GM18951 (cell line): Measurements from ENCODE around the gene PPIE.
"Not testable (repeated sequence)": the region's sequence is repeated elsewhere in the genome, so short reads cannot be mapped to it uniquely, and the experiment has no call there.

Experiments used
- POLR2A ChIP-seq: IDR thresholded peaks from 4 replicates; pipeline ENCODE4 v1.6.1; 2011; ENCODE audit warnings: mild to moderate bottlenecking; ENCODE audit not compliant: insufficient read length, insufficient read depth; ENCODE audit errors: extremely low read depth
- in situ Hi-C: fragments of 300-500 bp; cut with MboI; formaldehyde crosslinking; loops from one replicate; pipeline ENCODE4 v1.12.0; 2022; ENCODE audit warnings: low sequenced_read_pairs, mixed read lengths, inconsistent platforms; ENCODE audit not compliant: unreplicated experiment

Gene PPIE

DNA sequence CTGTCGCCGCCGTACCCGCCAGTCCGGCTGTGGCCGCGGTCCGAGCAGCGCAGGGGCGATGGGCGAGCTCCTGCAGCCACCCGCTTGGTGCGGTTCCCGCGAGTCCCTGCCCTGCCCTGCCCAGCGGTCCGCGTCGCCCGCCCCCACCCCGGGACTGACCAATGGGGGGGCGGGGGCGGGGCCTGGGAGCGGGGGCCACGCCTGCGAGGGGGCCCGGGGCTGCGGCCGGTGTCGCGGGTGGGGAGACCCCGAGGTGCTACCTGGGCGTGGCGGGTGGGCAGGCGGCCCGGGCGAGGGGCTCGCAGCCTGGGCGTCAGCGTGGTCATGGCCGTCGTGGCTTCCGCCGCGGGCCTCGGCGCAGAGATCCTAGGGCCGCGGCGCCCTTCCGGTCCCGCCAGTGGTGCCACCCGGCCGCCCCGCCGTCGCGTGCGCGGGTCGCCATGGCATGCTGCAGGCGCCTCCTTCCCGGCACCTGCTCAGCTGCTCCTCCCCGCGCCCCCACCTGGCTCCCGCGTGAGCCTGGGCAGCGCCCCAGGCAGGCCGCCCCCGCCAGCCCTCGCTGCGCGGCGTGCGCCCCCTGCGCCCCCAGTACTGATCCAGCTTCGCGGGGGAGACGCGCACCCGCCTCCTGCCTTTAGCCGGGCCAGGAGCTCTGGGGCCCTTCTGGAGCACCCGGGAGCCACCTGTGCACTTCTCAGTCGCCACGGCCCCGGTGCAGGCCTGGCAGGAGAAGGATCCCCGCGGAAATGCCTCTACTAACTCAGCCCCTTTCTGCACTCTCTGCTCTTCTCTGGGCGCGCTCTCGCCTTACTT is 50.3 kb downstream of the PPIE start, which contains the start of gene BMP8B:
Gene BMP8B, minus strand, starts transcription at position 108 of the 813 bp plus-strand sequence. CDS start 380 bp downstream, outside the sequence.
- TF ChIP-seq POLR2A = peak; percentile 51
- in situ Hi-C loops = no loop called here

GRCh38 chr1:39789571-39790110 is 51.0 kb downstream of the PPIE start:
- no peak for TF ChIP-seq POLR2A
- in situ Hi-C loops = no loop called here

DNA sequence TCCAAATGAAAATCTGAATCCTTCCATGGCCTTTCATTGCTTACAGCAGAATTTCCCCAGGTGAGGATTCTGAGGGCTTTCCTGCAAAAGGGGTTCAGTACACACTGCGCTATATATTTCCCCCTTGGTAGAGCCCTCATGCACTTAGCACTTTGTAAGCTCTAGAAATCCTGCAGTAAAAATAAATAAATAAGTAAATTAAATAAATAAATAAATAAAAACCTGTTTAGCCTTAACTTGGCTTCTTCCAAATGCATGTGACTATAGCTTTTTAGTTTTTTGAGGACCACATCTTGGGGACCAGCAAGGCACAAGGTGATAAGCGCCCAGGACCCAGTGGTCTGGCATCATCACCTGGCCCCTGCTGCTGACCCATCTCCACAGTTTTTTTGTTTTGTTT is 53.2 kb downstream of the PPIE start:
- in situ Hi-C loops = no loop called here
- TF ChIP-seq POLR2A = no peak

- no peak for TF ChIP-seq POLR2A
- in situ Hi-C loops = no loop called here
Measured at GRCh38 chr1:39795651-39796050, 57.0 kb downstream of the PPIE start.

DNA sequence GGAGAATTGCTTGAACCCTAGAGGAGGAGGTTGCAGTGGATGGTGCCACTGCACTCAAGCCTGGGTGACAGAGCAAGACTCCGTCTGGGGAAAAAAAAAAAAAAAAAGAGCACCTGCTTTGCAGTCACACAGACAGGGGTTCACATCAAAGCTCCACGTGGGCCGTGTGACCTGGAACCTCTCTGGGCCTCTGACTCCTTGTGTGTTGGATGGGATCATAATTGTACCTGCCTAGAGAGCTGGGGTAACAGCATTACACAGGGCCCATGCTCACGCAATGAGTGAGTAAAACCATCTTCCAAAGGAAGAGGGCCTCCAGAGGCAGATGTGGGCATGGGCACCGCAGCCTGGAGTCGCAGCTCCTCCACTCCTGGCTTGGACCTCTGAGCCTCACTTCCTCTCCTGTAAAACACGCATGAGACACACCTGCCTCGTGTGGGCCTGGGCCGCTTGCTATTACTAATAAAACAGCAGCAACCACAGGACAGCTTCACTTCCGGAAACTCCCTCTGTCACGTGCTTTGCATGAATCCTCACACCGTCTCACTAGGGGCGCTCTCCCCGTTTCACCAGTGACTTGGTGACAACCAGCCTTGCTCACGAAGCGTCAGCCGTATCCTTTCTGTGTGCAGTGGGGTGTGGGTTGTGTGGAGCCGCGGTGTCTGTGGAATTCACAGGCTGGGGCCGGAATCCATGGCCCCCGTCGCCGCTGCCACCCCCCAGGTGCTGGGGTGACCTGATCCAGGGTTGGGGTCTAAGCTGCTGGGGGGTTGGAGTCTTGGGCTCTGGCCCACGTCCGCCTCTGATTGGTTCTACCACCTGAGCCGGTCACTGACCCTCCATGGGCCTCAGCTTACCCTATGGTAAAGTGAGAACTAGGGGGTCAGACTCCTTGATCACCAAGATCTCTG is 60.4 kb downstream of the PPIE start:
- in situ Hi-C loops = not testable (repeated sequence)
- peak; percentile 53 for TF ChIP-seq POLR2A

- in situ Hi-C loops = no loop called here
- TF ChIP-seq POLR2A = no peak
Measured at GRCh38 chr1:39799770-39800470, 61.2 kb downstream of the PPIE start.

- in situ Hi-C loops = no loop called here
- no peak for TF ChIP-seq POLR2A
Measured at GRCh38 chr1:39800471-39800835, 61.8 kb downstream of the PPIE start.

DNA sequence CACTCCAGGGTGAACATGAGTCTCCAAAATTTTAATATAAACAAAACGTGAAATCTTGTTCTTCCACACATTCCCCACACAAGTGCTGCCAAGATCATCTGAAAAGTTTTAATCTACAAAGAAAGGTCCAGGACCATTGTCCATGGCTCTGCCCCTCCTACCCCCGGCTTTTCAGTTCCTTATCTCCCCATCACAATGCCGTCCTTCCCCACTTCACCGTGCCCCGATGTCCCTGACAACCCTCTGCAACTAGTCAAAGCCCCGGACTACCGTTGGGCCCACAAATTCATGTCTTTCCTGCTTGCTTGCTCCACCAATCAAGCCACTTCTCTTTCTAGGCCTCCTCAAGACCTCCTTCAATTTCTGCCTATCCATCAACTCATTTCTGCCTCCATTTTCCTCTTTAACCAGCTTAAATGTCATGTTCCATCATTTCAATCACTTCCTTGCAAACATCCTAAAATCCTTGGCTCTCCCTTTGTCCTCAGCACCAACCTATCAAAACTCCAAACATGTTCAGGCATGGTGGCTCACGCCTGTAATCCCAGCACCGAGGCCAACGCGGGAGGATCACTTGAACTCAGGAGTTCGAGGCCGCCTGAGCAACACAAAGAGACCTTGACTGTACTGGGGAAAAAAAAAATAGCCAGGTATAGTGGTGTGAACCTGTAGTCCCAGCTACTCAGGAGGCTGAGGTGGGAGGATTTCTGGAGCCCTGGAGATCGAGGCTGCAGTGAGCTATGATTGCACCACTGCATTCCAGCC is 64.0 kb downstream of the PPIE start:
- no peak for TF ChIP-seq POLR2A
- in situ Hi-C loops = no loop called here

DNA sequence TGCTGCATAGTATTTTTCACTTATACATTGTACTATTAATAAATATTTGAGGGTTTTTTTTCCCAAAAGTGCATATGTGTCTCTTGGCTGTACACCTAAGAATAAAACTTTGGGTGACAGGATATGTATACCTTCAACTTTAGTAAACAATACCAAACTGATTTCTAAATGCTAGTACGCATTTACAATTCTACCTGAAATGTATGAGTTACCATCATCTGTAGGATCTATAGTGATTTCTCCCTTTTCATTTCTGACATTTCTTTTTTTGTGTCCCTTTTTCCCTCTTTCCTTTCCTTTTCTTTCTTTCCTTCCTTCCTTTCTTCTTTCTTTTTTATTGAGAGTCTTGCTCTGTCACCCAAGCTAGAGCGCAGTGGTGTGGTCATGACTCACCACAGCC is 66.7 kb downstream of the PPIE start:
- in situ Hi-C loops = no loop called here
- TF ChIP-seq POLR2A = no peak

- in situ Hi-C loops = no loop called here
- no peak for TF ChIP-seq POLR2A
Measured at GRCh38 chr1:39808784-39809517, 70.3 kb downstream of the PPIE start.

DNA sequence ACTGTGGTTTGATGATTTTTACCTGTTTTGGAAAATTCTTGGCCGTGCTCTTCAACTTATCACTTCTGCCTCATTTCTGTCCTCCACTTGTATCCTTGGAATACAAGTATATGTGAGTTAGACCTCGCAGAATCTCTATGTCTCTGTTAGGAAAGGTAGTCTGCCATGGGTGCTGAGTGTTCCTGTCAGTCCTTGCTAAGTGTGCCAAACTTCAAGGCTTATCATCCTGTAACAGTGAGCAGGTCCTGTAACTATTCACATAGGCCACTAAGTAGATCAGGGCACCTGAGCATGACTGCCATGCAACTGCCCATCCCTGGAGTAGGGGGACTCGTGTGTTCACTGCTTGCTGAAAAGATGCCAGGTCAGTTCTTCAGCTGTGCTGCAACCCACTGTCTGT is 74.2 kb downstream of the PPIE start:
- TF ChIP-seq POLR2A = no peak
- in situ Hi-C loops = loop anchor here (10.0 kb wide), 1 partner anchor 92 kb away; the partner anchor contains the start of gene MYCL
